H7 (cell line): ENCODE data around the gene IFRD2. TPM values are rescaled to one million over a fixed set of nuclear protein-coding genes. Genes with fewer than 3 reads are reported as not detected.
A peak's percentile ranks its signal among the peaks of the same experiment; 100 is the strongest.
"Not testable (repeated sequence)": the region's sequence is repeated elsewhere in the genome, so short reads cannot be mapped to it uniquely, and the experiment has no call there.

ENCODE experiments used
- DNase-seq: peaks from one replicate; pipeline ENCODE4 v3.0.0; 2012
- H3K27me3 ChIP-seq: 2 replicates; pipeline ENCODE4 v1.6.0; 2011; ENCODE audit warnings: mild to moderate bottlenecking, low read length; ENCODE audit not compliant: control insufficient read depth, insufficient read depth
- H3K36me3 ChIP-seq: replicated peaks from 2 replicates; pipeline ENCODE4 v1.5.1; 2011; ENCODE audit warnings: low read length; ENCODE audit not compliant: control insufficient read depth, insufficient read depth
- H3K4me3 ChIP-seq: 2 replicates; pipeline ENCODE4 v1.5.1; 2011; ENCODE audit warnings: low read depth, mild to moderate bottlenecking, control low read depth, low read length, moderate library complexity; ENCODE audit not compliant: insufficient read depth
- total RNA-seq: library from RNA; depleted of rRNA; stranded (reverse); fragments of >200 nt; shearing (Covaris generic); gene quantifications from 2 replicates; pipeline ENCODE4 v1.2.3, GENCODE V29; 2014

IFRD2 gene
- total RNA-seq, 1 experiment from 2014 or later: 146 TPM

DNA sequence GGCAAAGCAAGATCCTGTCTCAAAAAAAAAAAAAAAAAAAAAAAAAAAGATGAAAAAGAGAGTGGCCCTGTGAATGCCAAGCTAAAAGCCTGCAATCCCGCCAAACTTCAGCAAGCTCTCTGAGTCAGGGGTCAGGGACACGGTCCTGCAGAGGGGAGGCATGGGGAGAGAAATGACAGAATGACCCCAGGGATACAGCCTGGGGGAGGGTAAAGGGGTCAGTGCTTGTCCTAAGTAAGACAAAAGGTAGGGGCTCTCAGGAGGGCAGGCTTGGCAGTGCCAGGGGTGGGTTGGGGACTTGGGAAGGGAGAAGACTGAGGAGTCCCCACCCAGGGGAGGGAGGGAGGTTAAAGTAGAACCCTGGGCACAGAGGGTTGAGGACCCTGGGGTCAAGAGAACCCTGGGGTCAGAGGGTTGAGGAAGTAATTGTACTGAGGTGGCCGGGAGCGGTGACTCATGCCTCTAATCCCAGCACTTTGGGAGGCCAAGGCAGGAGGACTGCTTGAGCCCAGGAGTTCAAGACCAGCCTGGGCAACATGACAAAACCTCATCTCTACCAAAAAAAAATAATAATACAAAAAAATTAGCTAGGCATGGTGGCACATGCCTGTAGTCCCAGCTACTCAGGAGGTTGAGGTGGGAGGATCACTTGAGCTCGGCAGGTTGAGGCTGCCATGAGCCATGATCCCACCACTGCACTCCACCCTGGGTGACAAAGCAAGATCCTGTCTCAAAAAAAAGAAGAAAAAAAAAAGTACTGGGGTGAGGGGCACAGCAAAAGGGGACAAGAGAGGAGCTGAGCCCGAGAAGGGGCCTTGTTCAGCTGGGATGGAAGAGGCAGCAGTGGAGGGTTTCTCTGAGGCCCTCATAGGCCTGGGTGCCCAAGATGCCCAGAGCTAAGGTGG, 28.5 kb downstream of the IFRD2 start:
- H3K4me3 ChIP-seq: no peak overlapping the region
- no peaks in the 10 kb centered on the region for H3K27me3 ChIP-seq
- no peaks in the 10 kb centered on the region for H3K36me3 ChIP-seq
- no peak for DNase-seq

DNA sequence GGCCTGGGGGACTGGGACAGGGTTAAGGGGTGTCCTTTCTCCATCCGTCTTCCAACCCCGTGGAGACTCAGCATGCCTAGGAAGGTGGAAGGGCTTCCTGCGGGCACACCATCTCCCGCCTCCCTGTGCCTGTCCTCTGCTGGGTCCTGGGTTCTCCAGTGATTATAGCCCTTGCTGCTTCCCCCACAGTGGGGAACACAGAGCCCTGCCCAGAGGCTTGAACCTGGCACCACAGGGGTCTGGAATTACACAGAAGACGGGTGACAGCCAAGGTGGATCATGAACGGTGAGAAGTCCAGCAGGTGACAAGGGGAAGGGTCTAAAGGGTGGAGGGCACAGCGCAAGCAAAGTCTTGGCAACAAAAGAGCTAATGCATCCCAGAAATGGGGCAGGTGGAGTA, 29.5 kb downstream of the IFRD2 start:
- Histone ChIP-seq H3K4me3 (no peak overlapping the region), H3K27me3 (no peaks in the 10 kb centered on the region), H3K36me3 (peaks cover 2% of the 10 kb centered on the region)
- no peak for DNase-seq

DNA sequence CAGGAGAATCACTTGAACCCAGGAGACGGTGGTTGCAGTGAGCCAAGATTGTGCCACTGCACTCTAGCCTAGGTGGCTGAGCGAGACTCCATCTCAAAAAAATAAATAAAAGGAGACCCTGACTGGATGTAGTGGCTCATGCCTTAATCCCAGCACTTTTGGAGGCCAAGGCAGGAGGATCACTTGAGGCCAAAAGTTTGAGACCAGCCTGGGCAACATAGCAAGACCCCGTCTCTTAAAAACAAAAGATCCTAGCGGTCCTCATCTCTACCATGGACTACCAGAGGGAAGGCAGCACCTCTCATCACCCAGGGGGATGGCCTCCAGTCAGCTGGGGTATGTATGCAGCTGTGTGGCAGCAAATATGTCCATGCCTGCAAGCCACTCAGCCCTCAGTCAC, 30.0 kb downstream of the IFRD2 start:
- H3K36me3 ChIP-seq, DNase-seq, H3K4me3 ChIP-seq, H3K27me3 ChIP-seq: not testable (repeated sequence)

DNA sequence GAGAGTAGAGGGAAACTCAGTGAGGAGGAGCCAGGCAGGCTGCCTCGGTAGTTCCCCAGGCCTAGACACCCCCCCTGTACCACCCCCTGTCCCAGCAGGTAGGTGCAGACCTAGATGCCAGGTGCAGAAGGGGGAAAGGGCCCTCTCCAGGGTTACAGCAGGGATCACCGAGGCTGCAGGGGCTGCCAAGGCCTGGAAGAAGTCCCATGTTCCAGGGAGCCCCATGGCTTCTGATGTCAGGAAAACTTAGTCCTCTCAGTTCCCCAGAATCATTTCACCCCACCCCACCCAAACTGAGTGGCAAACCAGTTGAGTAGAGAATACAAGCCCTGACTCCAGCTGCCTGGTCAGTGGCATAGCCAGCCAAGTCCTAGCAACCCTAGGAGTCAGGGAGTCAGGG, 30.7 kb downstream of the IFRD2 start:
- Histone ChIP-seq H3K4me3 (no peak overlapping the region), H3K36me3 (peaks cover 12% of the 10 kb centered on the region), H3K27me3 (no peaks in the 10 kb centered on the region)
- no peak for DNase-seq

DNA sequence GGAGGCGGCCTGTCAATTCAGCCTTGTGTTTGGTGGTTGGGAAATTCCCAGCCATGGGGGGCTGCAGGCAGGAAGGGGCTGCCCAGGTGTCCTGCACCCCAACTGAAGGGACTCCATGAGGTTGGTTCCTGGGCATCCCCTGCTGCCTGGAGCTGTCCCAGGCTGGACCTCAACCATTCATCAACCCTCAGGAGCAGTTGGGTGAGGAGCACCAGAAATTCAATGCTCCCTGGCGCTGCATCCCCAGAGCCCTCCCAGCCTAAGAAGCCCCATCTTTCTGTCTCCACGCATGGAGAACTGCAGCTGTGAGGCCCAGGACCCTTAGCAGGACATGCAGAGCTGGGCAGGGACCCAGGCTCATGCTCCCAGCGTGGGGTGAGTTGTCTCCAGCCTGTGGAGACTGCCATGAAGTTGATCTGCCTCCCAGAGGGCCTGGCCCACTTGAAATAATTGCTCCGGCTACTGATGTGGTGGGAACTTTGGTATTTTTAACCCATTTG, 31.2 kb downstream of the IFRD2 start:
- no peak for DNase-seq
- Histone ChIP-seq H3K27me3 (no peaks in the 10 kb centered on the region), H3K4me3 (peak overlapping the region; percentile 51; the same call in 1 of the 2 replicates), H3K36me3 (peaks cover 17% of the 10 kb centered on the region)

DNA sequence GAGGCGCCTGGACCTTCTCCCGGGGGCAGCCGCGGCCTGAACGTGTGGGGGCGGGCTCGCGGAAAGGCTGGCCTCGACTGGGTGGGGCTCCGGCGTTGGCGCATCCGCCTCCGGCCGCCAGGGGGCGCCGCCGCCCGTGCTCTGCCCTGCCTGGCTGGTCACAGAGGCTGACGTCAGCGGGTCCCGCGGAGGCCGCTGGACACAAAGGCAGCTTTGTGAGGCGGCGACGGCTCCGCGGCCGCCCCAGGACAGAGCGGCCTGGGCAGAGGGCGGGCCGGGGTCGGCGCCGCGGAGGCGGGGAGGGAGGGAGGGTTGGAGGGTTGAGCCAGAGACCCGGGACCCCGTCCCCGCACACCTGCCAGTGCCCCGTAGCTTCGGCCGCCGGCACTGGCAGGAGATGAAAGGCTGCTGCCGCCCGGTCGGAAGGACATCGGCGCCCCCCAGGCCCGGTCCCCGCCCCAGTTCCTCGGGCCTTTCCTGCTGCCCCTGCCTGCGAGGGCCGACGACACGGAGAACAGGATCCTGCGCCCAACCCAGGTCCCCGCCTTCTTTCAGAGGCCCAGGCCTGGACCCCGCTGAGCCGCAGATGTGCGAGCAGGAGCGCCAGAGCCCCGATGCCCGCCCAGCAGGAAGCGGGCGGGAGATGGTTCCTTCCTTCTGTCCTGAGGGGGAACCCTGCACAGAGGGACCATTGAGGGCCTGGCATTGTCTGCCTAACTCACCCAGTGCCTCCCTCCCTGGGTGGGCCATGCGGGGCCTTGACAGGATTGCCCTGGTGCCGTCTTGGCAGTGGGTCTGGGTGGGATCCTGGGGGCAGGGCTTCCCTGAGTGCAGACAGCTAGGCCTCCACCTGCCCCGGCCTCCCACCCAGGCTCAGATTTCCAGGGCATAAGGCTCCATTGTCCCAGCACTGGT, 31.9 kb downstream of the IFRD2 start:
- H3K36me3 ChIP-seq: peaks cover 17% of the 10 kb centered on the region
- peak; percentile 99 for DNase-seq
- no peaks in the 10 kb centered on the region for H3K27me3 ChIP-seq
- peak overlapping the region; percentile 51 for H3K4me3 ChIP-seq

DNA sequence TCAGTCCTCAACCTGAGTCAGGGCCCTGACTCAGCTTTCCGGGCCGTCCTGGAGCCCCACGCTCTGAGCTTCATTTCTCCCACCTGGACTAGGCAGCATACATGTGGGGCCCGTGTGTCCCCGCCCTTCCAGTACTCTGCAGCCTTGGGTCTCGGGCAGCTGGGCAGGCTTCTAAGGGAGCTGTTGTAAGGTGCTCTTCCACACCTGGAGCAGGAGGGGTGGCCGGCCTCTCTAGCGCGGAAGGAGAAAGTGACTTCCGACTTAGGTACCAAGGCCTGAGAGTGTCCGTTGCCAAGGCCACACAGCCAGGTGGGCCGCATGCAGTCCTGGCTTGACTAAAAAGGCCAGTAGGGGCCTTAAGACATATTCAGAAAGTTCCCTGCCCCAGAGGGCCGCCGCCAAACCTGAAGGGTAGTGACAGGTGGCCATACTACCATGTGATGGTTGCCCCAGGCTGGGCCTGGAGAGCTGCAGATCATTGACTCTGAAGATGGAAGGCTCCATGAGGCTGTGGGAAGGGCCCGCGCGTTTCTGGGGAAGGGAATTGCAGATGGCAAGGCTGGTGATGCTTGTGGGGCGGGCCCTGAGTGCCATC, 32.7 kb downstream of the IFRD2 start:
- DNase-seq: no peak
- no peak overlapping the region for H3K4me3 ChIP-seq
- H3K27me3 ChIP-seq: no peaks in the 10 kb centered on the region
- H3K36me3 ChIP-seq: peaks cover 19% of the 10 kb centered on the region

DNA sequence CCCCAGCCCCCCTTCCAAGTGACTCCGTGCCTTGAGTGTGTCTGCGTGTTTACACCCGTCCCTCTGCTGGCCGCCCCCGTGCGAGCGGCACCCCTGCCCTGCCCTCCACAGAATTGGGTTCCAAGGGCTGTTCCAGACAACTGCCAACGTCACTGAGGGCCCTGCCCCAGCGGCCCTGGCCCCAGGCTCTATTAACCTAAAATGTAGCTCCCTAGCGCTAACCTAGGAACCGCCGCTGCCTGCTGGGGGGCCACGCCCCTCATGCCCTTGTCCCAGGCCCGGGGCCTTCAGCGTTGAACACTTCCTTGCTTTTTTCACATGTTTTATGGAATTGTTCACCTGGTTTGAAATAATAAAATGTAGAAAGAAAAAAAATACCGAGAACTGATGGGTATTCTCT, 33.2 kb downstream of the IFRD2 start:
- peak; percentile 78 for DNase-seq
- H3K36me3 ChIP-seq: peaks cover 19% of the 10 kb centered on the region
- H3K4me3 ChIP-seq: no peak overlapping the region
- no peaks in the 10 kb centered on the region for H3K27me3 ChIP-seq

DNA sequence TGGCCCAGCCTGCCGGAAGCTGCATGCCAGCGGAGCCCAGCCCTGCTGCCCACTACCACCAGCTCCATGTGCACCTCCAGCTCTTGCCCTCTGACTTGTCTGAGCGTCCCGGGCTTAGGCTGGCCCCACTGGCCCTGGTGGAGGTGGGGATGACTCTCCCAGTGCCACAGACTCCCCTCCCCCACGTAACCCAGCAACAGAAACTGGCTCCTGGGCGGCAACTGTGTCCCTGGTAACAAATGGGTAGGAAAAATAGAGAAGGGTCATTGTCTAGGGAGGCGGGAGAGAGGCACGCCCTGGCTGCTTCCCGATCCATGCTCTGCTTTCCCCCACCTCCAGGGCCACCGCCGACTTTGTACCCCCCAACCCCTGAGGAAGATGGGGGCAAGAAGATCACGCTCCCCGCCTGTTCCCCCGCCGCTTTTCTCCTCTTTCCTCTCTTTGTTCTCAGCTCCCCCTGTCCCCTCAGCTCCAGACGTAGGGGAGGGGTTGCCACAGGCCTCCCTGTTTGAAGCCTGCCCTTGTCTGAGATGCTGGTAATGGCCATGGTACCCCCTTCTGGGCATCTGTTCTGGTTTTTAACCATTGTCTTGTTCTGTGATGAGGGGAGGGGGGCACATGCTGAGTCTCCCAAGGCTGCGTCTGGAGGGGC, 34.1 kb downstream of the IFRD2 start:
- DNase-seq: no peak
- Histone ChIP-seq H3K27me3 (no peaks in the 10 kb centered on the region), H3K36me3 (peaks cover 20% of the 10 kb centered on the region), H3K4me3 (no peak overlapping the region)

DNA sequence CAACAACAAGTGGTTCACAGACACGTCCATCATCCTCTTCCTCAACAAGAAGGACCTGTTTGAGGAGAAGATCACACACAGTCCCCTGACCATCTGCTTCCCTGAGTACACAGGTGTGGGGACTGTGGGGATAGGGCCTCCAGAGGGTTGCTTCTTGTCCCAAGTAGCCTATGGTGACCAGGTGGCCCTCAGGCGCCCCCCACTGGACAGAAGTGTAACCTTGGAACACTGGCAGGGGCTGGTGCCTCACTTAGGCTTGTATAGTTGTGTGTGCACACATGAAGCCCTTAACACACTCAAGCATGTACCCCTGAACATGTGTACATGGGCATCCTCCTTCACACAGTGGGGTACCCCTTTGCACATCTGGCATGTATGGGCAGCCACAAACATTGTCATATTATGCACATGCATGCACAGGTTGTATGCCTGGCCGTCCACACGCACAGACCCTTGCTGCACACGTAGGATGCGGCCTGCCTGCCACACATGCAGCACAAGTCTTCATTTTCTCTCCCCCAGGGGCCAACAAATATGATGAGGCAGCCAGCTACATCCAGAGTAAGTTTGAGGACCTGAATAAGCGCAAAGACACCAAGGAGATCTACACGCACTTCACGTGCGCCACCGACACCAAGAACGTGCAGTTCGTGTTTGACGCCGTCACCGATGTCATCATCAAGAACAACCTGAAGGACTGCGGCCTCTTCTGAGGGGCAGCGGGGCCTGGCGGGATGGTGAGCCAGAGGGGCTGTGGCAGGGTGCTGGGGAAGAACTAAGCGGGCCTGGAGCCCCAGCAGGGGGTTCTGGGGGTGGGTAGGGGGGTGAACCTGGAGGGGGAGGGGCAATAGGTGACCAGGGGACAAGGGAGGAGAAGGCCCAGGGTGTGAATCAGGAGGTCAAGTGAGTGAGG, 35.0 kb downstream of the IFRD2 start:
- Histone ChIP-seq H3K27me3 (no peaks in the 10 kb centered on the region), H3K36me3 (peaks cover 24% of the 10 kb centered on the region), H3K4me3 (no peak overlapping the region)
- peak; percentile 89 for DNase-seq

DNA sequence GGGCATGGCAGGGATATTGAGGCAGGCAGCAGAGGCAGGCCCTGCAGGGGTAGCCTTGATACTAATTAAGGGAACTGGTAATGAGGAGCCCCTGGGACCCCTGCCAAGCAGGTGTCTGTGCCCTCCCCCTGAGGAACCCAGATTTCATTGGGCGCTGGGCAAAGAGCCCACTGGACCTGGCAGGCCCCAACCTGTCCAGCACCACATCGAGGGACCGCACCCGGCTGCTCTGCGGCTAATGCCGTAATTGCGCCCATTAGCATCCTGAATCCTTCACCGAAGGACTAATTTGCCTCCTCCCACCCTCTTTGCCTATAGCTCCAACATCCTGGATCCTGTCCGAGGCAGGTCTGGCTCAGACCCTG, 37.0 kb downstream of the IFRD2 start:
- Histone ChIP-seq H3K36me3 (peaks cover 27% of the 10 kb centered on the region), H3K4me3 (no peak overlapping the region), H3K27me3 (no peaks in the 10 kb centered on the region)
- no peak for DNase-seq

DNA sequence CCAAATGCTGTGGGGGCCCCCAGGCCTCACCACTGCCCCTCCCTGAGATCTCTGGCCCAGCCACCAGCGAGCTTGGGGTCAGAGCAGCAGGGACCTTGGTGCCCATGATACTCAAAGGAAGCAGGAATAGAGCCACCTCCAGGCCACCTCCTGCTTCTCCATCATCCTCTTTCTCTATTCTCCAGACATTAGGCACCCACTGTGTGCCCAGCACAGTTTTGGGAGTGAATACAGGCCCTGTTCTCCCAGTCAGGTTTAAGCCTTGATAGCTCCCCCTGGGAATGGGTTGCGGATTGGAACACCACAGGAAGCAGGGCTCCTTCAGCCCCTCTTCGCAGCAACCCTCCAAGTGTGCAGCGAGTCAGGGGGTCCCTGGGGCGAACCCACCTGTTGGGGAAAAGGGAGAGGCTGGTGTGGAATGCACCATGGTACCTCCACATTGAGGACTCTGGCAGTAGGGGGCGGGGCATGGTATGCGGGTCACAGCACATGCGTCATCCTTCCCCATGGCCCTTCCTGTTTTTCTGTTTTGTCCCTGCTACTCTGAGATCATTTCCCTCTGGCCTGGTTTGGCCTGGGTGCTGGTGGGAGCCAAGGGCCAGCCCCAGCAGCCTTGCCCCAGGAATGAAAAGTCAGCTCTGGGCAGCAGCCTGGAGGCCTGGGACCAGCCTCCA, 37.5 kb downstream of the IFRD2 start:
- DNase-seq: peak; percentile 72
- no peak overlapping the region for H3K4me3 ChIP-seq

DNA sequence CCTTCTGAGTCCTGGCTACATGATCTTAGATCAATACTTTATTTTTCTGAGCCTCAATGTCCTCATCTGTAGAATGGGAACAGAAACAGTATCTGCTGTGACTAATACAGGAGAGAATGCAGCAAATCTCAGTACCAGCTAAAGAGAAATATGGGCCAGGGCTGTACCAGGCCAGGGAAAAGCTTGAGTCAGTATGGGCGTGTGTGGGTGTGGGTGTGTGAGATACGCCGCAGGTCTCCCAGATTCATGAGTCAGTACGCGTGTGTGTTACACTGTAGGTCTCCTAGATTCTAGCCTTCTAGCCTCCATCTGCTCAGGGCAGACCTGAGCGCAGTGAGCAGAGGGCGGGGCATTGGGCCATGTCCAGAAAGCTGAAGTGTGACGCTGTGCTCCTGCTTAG, 41.0 kb downstream of the IFRD2 start:
- Histone ChIP-seq H3K36me3 (peaks cover 16% of the 10 kb centered on the region), H3K4me3 (no peak overlapping the region), H3K27me3 (no peaks in the 10 kb centered on the region)
- DNase-seq: no peak

More for the DNA sequence above, 37.5 kb downstream of the IFRD2 start:
- Histone ChIP-seq H3K36me3 (peaks cover 27% of the 10 kb centered on the region), H3K27me3 (no peaks in the 10 kb centered on the region)
